ENCODE data around the gene KIAA0753.

DNA sequence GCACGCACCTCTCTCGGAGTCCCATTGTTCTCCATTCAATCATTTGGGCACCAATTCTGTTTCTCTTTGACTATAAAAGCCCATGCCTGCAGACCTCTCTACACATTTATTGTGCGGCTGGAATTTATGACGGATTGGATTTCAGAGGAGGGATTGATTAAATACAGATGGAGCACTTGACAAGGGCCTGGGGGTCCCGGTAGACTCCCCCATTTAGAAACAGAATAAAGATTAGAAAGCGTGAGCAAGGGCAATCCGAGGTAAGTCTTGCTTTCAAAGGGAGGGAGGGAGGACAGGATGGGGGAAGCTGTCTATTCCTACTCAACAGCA lies 69.1 kb downstream of the KIAA0753 start:
- no peak for TF ChIP-seq YY1 (IDR thresholded peaks at IDR 0.05; ENCODE audit: insufficient read depth, insufficient read length)
- TF ChIP-seq ZNF274 (IDR thresholded peaks at IDR 0.05; ENCODE audit: low read depth, low read length) = no peak
